CD14-positive monocyte (primary cell): ENCODE results near the gene SEMG1. TPM values are rescaled to one million over a fixed set of nuclear protein-coding genes. Genes with fewer than 3 reads are reported as not detected.

Source experiments
- DNase-seq, 3 donors: peaks; one replicate each; pipeline ENCODE4 v3.0.0-alpha.2; 2011 to 2022
- H2AFZ ChIP-seq: 2 replicates; pipeline ENCODE4 v1.6.0; 2012; ENCODE audit warnings: mild to moderate bottlenecking, low read depth, low read length, inconsistent platforms; ENCODE audit not compliant: insufficient read depth, poor library complexity, severe bottlenecking
- H3K27ac ChIP-seq, 2 donors: 1 replicate in 1 of 2; 2 replicates in 1 of 2; pipeline ENCODE4 v1.5.1; 2012 to 2013; ENCODE audit warnings: low read length in 2 of 2, control low read depth in 1 of 2, inconsistent platforms in 1 of 2, low read depth in 1 of 2, mild to moderate bottlenecking in 1 of 2
- H3K27me3 ChIP-seq, 2 donors: one replicate each; pipeline versions ENCODE4 v1.6.0 to v1.6.1; 2011 to 2013; ENCODE audit warnings: low read length in 2 of 2; ENCODE audit not compliant: control insufficient read depth in 2 of 2, insufficient read depth in 2 of 2
- H3K36me3 ChIP-seq, 2 donors: replicated peaks in 1 of 2; 1 replicate in 1 of 2; 2 replicates in 1 of 2; pipeline versions ENCODE4 v1.5.1 to v1.6.1; 2012 to 2013; ENCODE audit warnings: low read length in 2 of 2, control low read depth in 1 of 2, inconsistent platforms in 1 of 2, mild to moderate bottlenecking in 1 of 2; ENCODE audit not compliant: insufficient read depth in 2 of 2, control insufficient read depth in 1 of 2
- H3K4me1 ChIP-seq, 2 donors: 1 replicate in 1 of 2; 2 replicates in 1 of 2; pipeline versions ENCODE4 v1.5.1 to v1.6.1; 2012 to 2013; ENCODE audit warnings: low read length in 2 of 2, control low read depth in 1 of 2, inconsistent platforms in 1 of 2, mild to moderate bottlenecking in 1 of 2, moderate library complexity in 1 of 2; ENCODE audit not compliant: insufficient read depth in 2 of 2, control insufficient read depth in 1 of 2
- H3K4me2 ChIP-seq: replicated peaks from 2 replicates; pipeline ENCODE3; 2012; ENCODE audit warnings: low read length, moderate library complexity, mild to moderate bottlenecking; ENCODE audit not compliant: poor library complexity, severe bottlenecking; ENCODE audit errors: extremely low read depth
- H3K4me3 ChIP-seq, 3 experiments: fragments of 200-600 bp in 1 of 3; sonication (generic) in 1 of 3; replicated peaks in 1 of 3; 1 replicate in 2 of 3; 2 replicates in 1 of 3; pipeline ENCODE4 v1.5.1; 2011 to 2013; ENCODE audit warnings: low read length in 3 of 3, mild to moderate bottlenecking in 3 of 3, control low read depth in 2 of 3, low read depth in 2 of 3, inconsistent platforms in 1 of 3, moderate library complexity in 1 of 3
- H3K79me2 ChIP-seq: 2 replicates; pipeline ENCODE4 v1.6.0; 2012; ENCODE audit warnings: mild to moderate bottlenecking, control low read depth, inconsistent platforms, low read length, moderate library complexity; ENCODE audit not compliant: insufficient read depth
- H3K9ac ChIP-seq: 2 replicates; pipeline ENCODE4 v1.6.0; 2017; ENCODE audit warnings: low read length, mild to moderate bottlenecking; ENCODE audit not compliant: insufficient read depth, poor library complexity, severe bottlenecking
- H3K9me3 ChIP-seq, 2 donors: replicated peaks in 1 of 2; 1 replicate in 1 of 2; 2 replicates in 1 of 2; pipeline versions ENCODE4 v1.5.1 to v1.6.1; 2012 to 2013; ENCODE audit warnings: low read length in 2 of 2, control low read depth in 1 of 2; ENCODE audit not compliant: control insufficient read depth in 1 of 2, insufficient read depth in 1 of 2
- H4K20me1 ChIP-seq: 2 replicates; pipeline ENCODE4 v1.6.0; 2012; ENCODE audit warnings: mild to moderate bottlenecking, low read length, control low read depth, moderate library complexity; ENCODE audit not compliant: insufficient read depth
- H3K27ac Mint-ChIP-seq, 7 donors: one replicate each; pipeline ENCODE4 v1.8.0; 2020; ENCODE audit warnings: mild to moderate bottlenecking in 7 of 7, mixed read lengths in 7 of 7, moderate library complexity in 6 of 7, inconsistent platforms in 2 of 7
- H3K27me3 Mint-ChIP-seq, 3 donors: one replicate each; pipeline ENCODE4 v1.8.0; 2021 to 2022; ENCODE audit warnings: low read depth in 3 of 3, mild to moderate bottlenecking in 3 of 3, mixed read lengths in 3 of 3, moderate library complexity in 3 of 3, inconsistent platforms in 1 of 3
- H3K36me3 Mint-ChIP-seq, 2 donors: one replicate each; pipeline ENCODE4 v1.8.0; 2020; ENCODE audit warnings: mixed read lengths in 2 of 2, inconsistent platforms in 1 of 2, mild to moderate bottlenecking in 1 of 2
- H3K4me1 Mint-ChIP-seq: one replicate; pipeline ENCODE4 v1.8.0; 2020; ENCODE audit warnings: mild to moderate bottlenecking, mixed read lengths
- H3K4me3 Mint-ChIP-seq, 2 donors: one replicate each; pipeline ENCODE4 v1.8.0; 2020; ENCODE audit warnings: mild to moderate bottlenecking in 2 of 2, mixed read lengths in 2 of 2, moderate library complexity in 1 of 2
- H3K9me3 Mint-ChIP-seq, 7 donors: one replicate each; pipeline ENCODE4 v1.8.0; 2020 to 2022; ENCODE audit warnings: mixed read lengths in 7 of 7, mild to moderate bottlenecking in 6 of 7, moderate library complexity in 6 of 7, inconsistent platforms in 2 of 7
- CTCF ChIP-seq: fragments of 200-600 bp; IDR thresholded peaks from one replicate; pipeline ENCODE4 v1.8.0; 2022; ENCODE audit warnings: antibody characterized with exemption, mild to moderate bottlenecking
- WGBS: methylation state at CpG from one replicate; pipeline ENCODE4 v1.1.5; 2013; ENCODE audit warnings: missing lambda C conversion rate; ENCODE audit not compliant: insufficient coverage; 5-methylcytosine and 5-hydroxymethylcytosine counted together
- intact Hi-C, 2 donors: fragments of 100-400 bp; cut with micrococcal nuclease; formaldehyde crosslinking; loops; one replicate each; pipeline versions ENCODE4 v1.15.0 to v1.15.1; 2023
- polyA plus RNA-seq, 3 donors: library from polyadenylated mRNA; depleted of rRNA in 1 of 3; unstranded in 2 of 3; stranded (reverse) in 1 of 3; fragments of 300-500 nt in 2 of 3; fragments of >200 nt in 1 of 3; fragmentation: Illumina TruSeq in 2 of 3; gene quantifications; 1 replicate in 2 of 3; 2 replicates in 1 of 3; pipeline ENCODE4 v1.2.3, GENCODE V29; 2012 to 2021

The SEMG1 gene
- polyA plus RNA-seq, 3 donors: not detected

GRCh38 chr20:45230631-45231030 lies 23.8 kb downstream of the SEMG1 start:
- H3K27me3 ChIP-seq: peaks cover 0 to 10% of the 10 kb centered on the region in 2 donors
- 81% methylated on average over 8 of the region's 9 CpGs for WGBS
- TF ChIP-seq CTCF: no peak
- no peak for DNase-seq
- peaks cover 0 to 6% of the 10 kb centered on the region in 2 donors for H3K9me3 ChIP-seq
- H4K20me1 ChIP-seq: no peaks in the 10 kb centered on the region
- H3K4me3 ChIP-seq: no peak overlapping the region
- Mint-ChIP-seq H3K27me3 (peaks cover 8 to 45% (median 8%) of the 10 kb centered on the region in 3 donors), H3K9me3 (peaks cover 0 to 6% (median 3%) of the 10 kb centered on the region in 7 donors), H3K36me3 (no peaks in the 10 kb centered on the region), H3K4me3 (no peak overlapping the region), H3K4me1 (no peaks in the 10 kb centered on the region), H3K27ac (peak overlapping the region in 1 of 7 donors; percentile 27)
- no peaks in the 10 kb centered on the region for H3K36me3 ChIP-seq
- no peak overlapping the region for H3K27ac ChIP-seq
- no peak overlapping the region for H3K9ac ChIP-seq
- intact Hi-C loops: no loop called here
- no peaks in the 10 kb centered on the region for H3K4me1 ChIP-seq
- H3K79me2 ChIP-seq: no peaks in the 10 kb centered on the region
- H2AFZ ChIP-seq: no peak overlapping the region
- H3K4me2 ChIP-seq: no peak overlapping the region

GRCh38 chr20:45235995-45236394 lies 29.2 kb downstream of the SEMG1 start:
- Histone ChIP-seq H3K4me3 (no peak overlapping the region), H3K27ac (no peak overlapping the region), H4K20me1 (no peaks in the 10 kb centered on the region), H2AFZ (no peak overlapping the region), H3K36me3 (no peaks in the 10 kb centered on the region), H3K9ac (no peak overlapping the region), H3K79me2 (no peaks in the 10 kb centered on the region), H3K4me1 (no peaks in the 10 kb centered on the region), H3K4me2 (no peak overlapping the region), H3K27me3 (peaks cover 0 to 7% of the 10 kb centered on the region in 2 donors), H3K9me3 (peaks cover 0 to 12% of the 10 kb centered on the region in 2 donors)
- H3K27ac Mint-ChIP-seq: no peak overlapping the region
- intact Hi-C loops: no loop called here
- H3K9me3 Mint-ChIP-seq: peaks cover 0 to 6% (median 4%) of the 10 kb centered on the region in 7 donors
- H3K36me3 Mint-ChIP-seq: no peaks in the 10 kb centered on the region
- DNase-seq: peak in 2 of 3 donors; percentile 5 to 11
- H3K4me1 Mint-ChIP-seq: no peaks in the 10 kb centered on the region
- WGBS: 86% methylated on average over 4 of the region's 4 CpGs
- peak; percentile 67 for TF ChIP-seq CTCF
- H3K27me3 Mint-ChIP-seq: peaks cover 2 to 31% (median 12%) of the 10 kb centered on the region in 3 donors
- no peak overlapping the region for H3K4me3 Mint-ChIP-seq
